Stimulated activated CD8-positive, alpha-beta memory T cell treated with anti-CD3 and anti-CD28 coated beads, Interleukin-12 subunit alpha, Interleukin-12 subunit beta, amount 100 ng/mL, for 1 hour (primary cell): ENCODE data around the gene SCARB1.

Source experiments
- DNase-seq: peaks from one replicate; pipeline ENCODE4 v3.0.0-alpha.2; 2020; ENCODE audit warnings: low read depth

SCARB1 gene

GRCh38 chr12:124730455-124730932 lies 133.2 kb downstream of the SCARB1 start:
- DNase-seq: no peak

GRCh38 chr12:124727922-124728321 lies 135.7 kb downstream of the SCARB1 start:
- no peak for DNase-seq

DNA sequence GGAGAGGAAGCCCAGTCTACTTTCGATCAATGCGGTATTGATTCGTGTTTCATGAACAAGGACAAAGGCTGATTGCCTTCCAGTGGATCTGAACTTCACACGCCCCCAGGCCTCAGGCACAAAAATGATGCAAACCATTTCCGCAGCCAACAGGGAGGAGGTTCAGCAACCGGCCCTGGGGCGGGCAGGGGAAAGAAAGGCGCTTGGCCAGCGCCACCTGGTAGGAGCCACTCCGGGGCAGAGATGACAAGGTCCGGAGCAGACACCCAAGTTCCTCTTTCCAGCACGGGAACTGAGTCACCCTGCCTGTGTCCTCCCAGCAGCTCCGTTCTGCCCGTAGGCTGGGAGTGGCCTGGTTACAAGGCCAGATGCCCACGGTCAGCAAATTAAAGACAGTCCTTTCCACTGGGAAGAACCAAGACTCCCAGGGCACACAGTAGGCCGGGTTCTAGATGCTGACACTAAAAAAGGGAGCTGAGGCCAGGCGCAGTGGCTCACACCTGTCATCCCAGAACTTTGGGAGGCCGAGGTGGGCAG lies 136.3 kb downstream of the SCARB1 start:
- DNase-seq: no peak
